ENCODE data around the gene ETFA.

- TF ChIP-seq POLR2A (IDR thresholded peaks at IDR 0.05; ENCODE audit: low read length) = no peak
- TF ChIP-seq GATA1 (IDR thresholded peaks at IDR 0.05; ENCODE audit: low read depth, low read length) = no peak
These were observed 22.0 kb upstream of the ETFA start for GRCh38 chr15:76333309-76333708.

Data from erythroblast (primary cell).